ENCODE data around the gene INSYN2B. TPM values are rescaled to one million over a fixed set of nuclear protein-coding genes. Genes with fewer than 3 reads are reported as not detected.

INSYN2B gene
- total and polyA plus RNA-seq, 2 experiments from 2014 or later = not detected

DNA sequence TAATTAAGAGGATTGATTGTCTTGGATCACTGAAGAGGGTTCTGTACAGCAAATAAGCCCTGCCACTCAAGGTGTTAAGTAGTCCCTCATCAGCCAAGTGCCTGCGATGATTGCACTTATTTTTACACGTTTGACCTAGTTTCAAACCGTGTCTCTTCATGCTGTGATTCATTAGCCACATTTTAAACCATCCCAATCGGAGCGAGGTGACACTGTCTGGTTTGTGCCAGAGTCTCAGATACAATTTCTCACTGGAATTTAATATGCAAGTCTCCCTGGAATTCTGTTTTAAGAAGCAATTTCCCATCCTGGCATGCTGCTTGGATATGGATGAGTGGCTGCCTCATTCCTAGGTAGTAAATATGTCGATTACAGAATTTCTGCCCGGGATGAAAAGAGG, 1.6 kb downstream of the INSYN2B start (continued):
- no peak for TF ChIP-seq CTCF (conservative IDR thresholded peaks at IDR 0.05; ENCODE audit: low read depth in 2 of 2)
- TF ChIP-seq JUNB (IDR thresholded peaks at IDR 0.05; ENCODE audit: unreplicated experiment) = no peak
- no peak for TF ChIP-seq EZH2phosphoT487 (IDR thresholded peaks at IDR 0.05; ENCODE audit: unreplicated experiment)
- TF ChIP-seq, protein P1, sequence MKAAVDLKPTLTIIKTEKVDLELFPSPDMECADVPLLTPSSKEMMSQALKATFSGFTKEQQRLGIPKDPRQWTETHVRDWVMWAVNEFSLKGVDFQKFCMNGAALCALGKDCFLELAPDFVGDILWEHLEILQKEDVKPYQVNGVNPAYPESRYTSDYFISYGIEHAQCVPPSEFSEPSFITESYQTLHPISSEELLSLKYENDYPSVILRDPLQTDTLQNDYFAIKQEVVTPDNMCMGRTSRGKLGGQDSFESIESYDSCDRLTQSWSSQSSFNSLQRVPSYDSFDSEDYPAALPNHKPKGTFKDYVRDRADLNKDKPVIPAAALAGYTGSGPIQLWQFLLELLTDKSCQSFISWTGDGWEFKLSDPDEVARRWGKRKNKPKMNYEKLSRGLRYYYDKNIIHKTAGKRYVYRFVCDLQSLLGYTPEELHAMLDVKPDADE (IDR thresholded peaks at IDR 0.05) = no peak
- TF ChIP-seq REST (IDR thresholded peaks at IDR 0.05; ENCODE audit: unreplicated experiment) = no peak
- no peak for TF ChIP-seq ZNF331 (CRISPR knock-in tag; IDR thresholded peaks at IDR 0.05; ENCODE audit: low read depth)
- no peak for TF ChIP-seq NANOG (IDR thresholded peaks at IDR 0.05; ENCODE audit: borderline replicate concordance)
- TF ChIP-seq ZNF114 (CRISPR knock-in tag; IDR thresholded peaks at IDR 0.05) = no peak
- TF ChIP-seq EZH2 (IDR thresholded peaks at IDR 0.05; ENCODE audit: low read depth, unreplicated experiment) = no peak
- no peak for TF ChIP-seq POLR2AphosphoS5 (IDR thresholded peaks at IDR 0.05; ENCODE audit: low read depth)
- no peak for TF ChIP-seq STAT1 (IDR thresholded peaks at IDR 0.05; ENCODE audit: unreplicated experiment)

- Histone ChIP-seq H3K4me3 (no peak overlapping the region), H3K79me2 (replicated peaks; ENCODE audit: insufficient read depth) (no peaks in the 10 kb centered on the region), H3K9me2 (ENCODE audit: insufficient read depth) (no peaks in the 10 kb centered on the region), H4K20me1 (replicated peaks; ENCODE audit: insufficient read depth) (no peaks in the 10 kb centered on the region), H2AFZ (no peak overlapping the region), H3K4me1 (ENCODE audit: insufficient read depth) (peaks cover 30% of the 10 kb centered on the region), H3K27me3 (ENCODE audit: insufficient read depth) (peaks cover 17% of the 10 kb centered on the region), H3F3A (replicated peaks; ENCODE audit: low read depth) (no peaks in the 10 kb centered on the region), H3K36me3 (ENCODE audit: insufficient read depth) (no peaks in the 10 kb centered on the region), H3K27ac (ENCODE audit: low read depth) (no peak overlapping the region), H3K4me2 (no peak overlapping the region)
- Mint-ChIP-seq H3K27ac (no peak overlapping the region), H3K36me3 (ENCODE audit: low read depth) (no peaks in the 10 kb centered on the region), H3K4me3 (no peak overlapping the region), H3K27me3 (ENCODE audit: insufficient read depth, low read depth, poor library complexity) (peaks cover 8% of the 10 kb centered on the region), H3K4me1 (peaks cover 43% of the 10 kb centered on the region), H3K9me3 (no peaks in the 10 kb centered on the region)
- DNase-seq (ENCODE audit: low spot score) = no peak
- TF ChIP-seq NANOG (IDR thresholded peaks at IDR 0.05; ENCODE audit: borderline replicate concordance) (no peak), ZNF462 (CRISPR knock-in tag; IDR thresholded peaks at IDR 0.05) (no peak), STAT1 (IDR thresholded peaks at IDR 0.05; ENCODE audit: unreplicated experiment) (no peak), CREB1 (CRISPR knock-in tag; IDR thresholded peaks at IDR 0.05; ENCODE audit: low read depth) (no peak)
- ATAC-seq = no peak
Observed at GRCh38 chr5:169974121-169974770, 6.0 kb downstream of the INSYN2B start.
